Left lung (tissue), 10 donors: ENCODE data around the gene MAPKAPK3. TPM values are rescaled to one million over a fixed set of nuclear protein-coding genes. Genes with fewer than 3 reads are reported as not detected.

Experiments used
- ATAC-seq: fragments of 200-7000 bp; cut with Tn5 transposase; one replicate; pipeline ENCODE4 v1.9.1; 2020; ENCODE audit warnings: moderate library complexity
- DNase-seq, 4 donors: peaks; one replicate each; pipeline ENCODE4 v3.0.0-alpha.2; 2013 to 2020
- H3K27ac ChIP-seq, 2 donors: fragments of 200-600 bp; sonication (generic) in 1 of 2; one replicate each; pipeline versions ENCODE4 v1.5.0 to v1.8.0; 2020 to 2021
- H3K27me3 ChIP-seq, 2 donors: fragments of 200-600 bp; sonication (generic) in 1 of 2; one replicate each; pipeline versions ENCODE4 v1.5.0 to v1.8.0; 2020 to 2021
- H3K36me3 ChIP-seq, 2 donors: fragments of 200-600 bp; sonication (generic) in 1 of 2; one replicate each; pipeline versions ENCODE4 v1.5.0 to v1.8.0; 2020 to 2021
- H3K4me1 ChIP-seq, 2 donors: fragments of 200-600 bp; one replicate each; pipeline ENCODE4 v1.8.0; 2021
- H3K4me3 ChIP-seq, 2 donors: fragments of 200-600 bp; sonication (generic) in 1 of 2; one replicate each; pipeline versions ENCODE4 v1.5.0 to v1.8.0; 2020 to 2021; ENCODE audit warnings: mild to moderate bottlenecking in 1 of 2
- H3K9me3 ChIP-seq, 2 donors: fragments of 200-600 bp; sonication (generic) in 1 of 2; one replicate each; pipeline versions ENCODE4 v1.5.0 to v1.8.0; 2020 to 2021
- intact Hi-C, 2 donors: fragments of 100-400 bp; cut with DNase I; formaldehyde crosslinking; loops; one replicate each; pipeline versions ENCODE4 v1.11.2 to v1.14.2; 2022
- polyA plus RNA-seq, 6 donors: library from polyadenylated mRNA; unstranded; fragments of 120-200 nt; gene quantifications; one replicate each; pipeline ENCODE4 v1.2.1, GENCODE V29; 2013; ENCODE audit not compliant: insufficient read length in 6 of 6
- total RNA-seq, 2 donors: library from RNA; stranded (reverse); fragmentation: NEBNext Ultra II Directional; extraction: Animal tissue kit (Norgen Biotek cat#: 25700); gene quantifications; one replicate each; pipeline ENCODE4 v1.2.1, GENCODE V29; 2021
- TF ChIP-seq, protein P1 (sequence below), 2 donors: fragments of 200-600 bp; sonication (generic) in 1 of 2; IDR thresholded peaks; one replicate each; pipeline versions ENCODE4 v1.5.0 to v1.8.0; 2021; ENCODE audit warnings: antibody characterized with exemption in 2 of 2
- donor health status: DM: no; HTN: yes; CAD: no.
- donor health status: DM: no; HTN: no; CAD: no.

MAPKAPK3 gene
- total and polyA plus RNA-seq, 8 donors = 34.1 to 118 (median 37.0) TPM

DNA sequence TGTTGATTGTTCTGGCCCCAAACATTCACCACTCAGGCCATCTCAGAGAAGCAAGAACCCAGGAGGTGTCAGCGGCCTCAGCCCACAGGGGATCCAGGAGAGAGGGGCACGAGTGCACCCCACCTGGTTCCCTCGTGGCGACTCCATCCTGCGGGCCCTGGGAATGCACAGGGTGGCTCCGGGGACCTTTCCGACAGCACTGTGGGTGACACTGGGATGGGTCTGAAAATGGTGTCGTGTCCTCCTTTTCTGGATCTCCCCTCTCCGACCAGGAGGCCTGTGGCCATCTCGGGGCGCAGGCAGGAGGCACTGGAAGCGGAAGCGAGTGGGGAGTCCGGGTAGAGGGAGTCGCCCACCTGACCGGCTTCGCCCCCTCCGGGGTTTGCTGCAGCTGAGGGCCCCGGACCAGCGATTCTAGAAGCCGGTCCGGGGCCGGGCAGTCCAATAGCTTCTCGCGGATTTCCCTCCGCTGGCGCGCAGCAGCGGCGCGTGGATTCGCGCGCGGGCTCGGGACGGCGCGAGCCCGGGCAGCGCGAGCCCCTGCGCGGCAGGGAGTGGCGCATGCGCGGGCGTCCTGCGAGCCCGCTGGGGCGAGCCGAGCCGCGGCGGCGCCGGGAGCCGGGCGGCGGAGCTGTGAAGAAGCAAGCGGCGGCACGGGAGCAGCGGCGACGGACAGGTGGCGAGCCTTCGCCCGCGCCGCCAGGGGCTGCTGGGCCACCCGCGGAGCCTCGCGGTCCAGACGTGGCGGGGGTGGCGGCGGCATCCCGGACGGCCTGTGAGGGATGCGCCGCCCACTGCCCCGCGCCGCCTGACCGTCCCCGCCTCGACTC, 57.6 kb downstream of the MAPKAPK3 start, which contains the start of gene DOCK3:
DOCK3 (plus strand) TSS at position 579 of the 830 bp plus-strand sequence. CDS start 337 bp downstream, outside the sequence.
- H3K27me3 ChIP-seq = peaks cover 54 to 79% of the 10 kb centered on the region in 2 donors
- intact Hi-C loops = no loop called here

GRCh38 chr3:50675179-50676030, 58.5 kb downstream of the MAPKAPK3 start:
- no peaks in the 10 kb centered on the region for H3K36me3 ChIP-seq
- ATAC-seq (peak; percentile 51), DNase-seq (peak in 1 of 4 donors; percentile 85)
- TF ChIP-seq, protein P1, sequence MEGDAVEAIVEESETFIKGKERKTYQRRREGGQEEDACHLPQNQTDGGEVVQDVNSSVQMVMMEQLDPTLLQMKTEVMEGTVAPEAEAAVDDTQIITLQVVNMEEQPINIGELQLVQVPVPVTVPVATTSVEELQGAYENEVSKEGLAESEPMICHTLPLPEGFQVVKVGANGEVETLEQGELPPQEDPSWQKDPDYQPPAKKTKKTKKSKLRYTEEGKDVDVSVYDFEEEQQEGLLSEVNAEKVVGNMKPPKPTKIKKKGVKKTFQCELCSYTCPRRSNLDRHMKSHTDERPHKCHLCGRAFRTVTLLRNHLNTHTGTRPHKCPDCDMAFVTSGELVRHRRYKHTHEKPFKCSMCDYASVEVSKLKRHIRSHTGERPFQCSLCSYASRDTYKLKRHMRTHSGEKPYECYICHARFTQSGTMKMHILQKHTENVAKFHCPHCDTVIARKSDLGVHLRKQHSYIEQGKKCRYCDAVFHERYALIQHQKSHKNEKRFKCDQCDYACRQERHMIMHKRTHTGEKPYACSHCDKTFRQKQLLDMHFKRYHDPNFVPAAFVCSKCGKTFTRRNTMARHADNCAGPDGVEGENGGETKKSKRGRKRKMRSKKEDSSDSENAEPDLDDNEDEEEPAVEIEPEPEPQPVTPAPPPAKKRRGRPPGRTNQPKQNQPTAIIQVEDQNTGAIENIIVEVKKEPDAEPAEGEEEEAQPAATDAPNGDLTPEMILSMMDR (IDR thresholded peaks at IDR 0.05) = no peak
- no peaks in the 10 kb centered on the region for H3K9me3 ChIP-seq
- peak overlapping the region in 1 of 2 donors; percentile 26 for H3K4me3 ChIP-seq
- H3K27ac ChIP-seq = no peak overlapping the region
- intact Hi-C loops = no loop called here
- peaks cover 54 to 87% of the 10 kb centered on the region in 2 donors for H3K27me3 ChIP-seq
- H3K4me1 ChIP-seq = peaks cover 0 to 11% of the 10 kb centered on the region in 2 donors

More for the DNA sequence above, 57.6 kb downstream of the MAPKAPK3 start, which contains the start of gene DOCK3:
- TF ChIP-seq, protein P1 (IDR thresholded peaks at IDR 0.05) = no peak
- Histone ChIP-seq H3K4me3 (peak within 1 kb of the TSS; percentile 15 to 26), H3K27ac (no peak within 1 kb of the TSS), H3K4me1 (peaks cover 0 to 11% of the 10 kb centered on the region in 2 donors), H3K36me3 (no peaks in the 10 kb centered on the region), H3K9me3 (no peaks in the 10 kb centered on the region)
- ATAC-seq (peak; percentile 94), DNase-seq (peak; percentile 42 to 90 (median 66))

- Histone ChIP-seq H3K9me3 (no peaks in the 10 kb centered on the region), H3K4me1 (peaks cover 0 to 11% of the 10 kb centered on the region in 2 donors), H3K27me3 (peaks cover 61 to 95% of the 10 kb centered on the region in 2 donors), H3K4me3 (no peak overlapping the region), H3K36me3 (no peaks in the 10 kb centered on the region), H3K27ac (no peak overlapping the region)
- DNase-seq (no peak), ATAC-seq (no peak)
- intact Hi-C loops = no loop called here
- TF ChIP-seq, protein P1 (IDR thresholded peaks at IDR 0.05) = no peak
Observed at GRCh38 chr3:50676031-50676705, 59.2 kb downstream of the MAPKAPK3 start.

- H3K27me3 ChIP-seq = peaks cover 0 to 9% of the 10 kb centered on the region in 2 donors
- H3K27ac ChIP-seq = no peak overlapping the region
- no peaks in the 10 kb centered on the region for H3K36me3 ChIP-seq
- no peak for ATAC-seq
- DNase-seq = no peak
- H3K4me3 ChIP-seq = no peak overlapping the region
- intact Hi-C loops = no loop called here
- H3K9me3 ChIP-seq = no peaks in the 10 kb centered on the region
- no peaks in the 10 kb centered on the region for H3K4me1 ChIP-seq
- TF ChIP-seq, protein P1 (IDR thresholded peaks at IDR 0.05) = no peak
Observed at GRCh38 chr3:50687127-50687751, 70.3 kb downstream of the MAPKAPK3 start.
